ENCODE measurements around the gene ATP2A1. TPM values are rescaled to one million over a fixed set of nuclear protein-coding genes. Genes with fewer than 3 reads are reported as not detected.
A peak's percentile ranks its signal among the peaks of the same experiment; 100 is the strongest.

Gene ATP2A1
- total and polyA plus RNA-seq, 5 donors from 2014 or later, result 1.4 TPM; not detected in 4

DNA sequence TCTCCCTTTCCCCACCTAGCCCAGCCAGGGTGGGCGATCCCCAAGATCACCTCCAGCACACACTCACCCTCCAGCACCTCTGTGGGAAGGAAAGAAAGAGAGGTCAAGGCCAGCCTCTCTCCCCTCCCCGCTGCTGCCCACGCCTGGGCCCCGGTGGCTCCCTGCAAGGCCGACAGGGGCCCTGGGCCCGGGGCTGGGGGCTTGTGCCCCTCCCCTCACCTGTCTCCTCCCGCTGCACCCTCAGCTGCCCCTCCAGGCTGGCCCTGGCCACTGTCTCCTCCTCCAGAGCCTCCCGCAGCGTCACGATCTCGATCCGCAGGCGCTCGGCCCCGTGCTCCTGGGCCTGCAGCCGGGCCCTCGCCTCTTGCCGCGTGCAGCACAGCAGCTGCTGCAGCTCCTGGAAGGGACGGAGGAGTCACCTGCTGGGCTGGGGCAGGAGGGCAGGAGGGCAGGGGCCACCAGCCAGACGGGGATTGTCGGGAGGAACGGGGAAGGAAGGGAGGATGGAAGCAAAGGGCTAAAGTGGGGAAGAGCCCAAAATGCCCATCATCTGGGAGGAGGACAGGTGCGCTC is 27.6 kb downstream of the ATP2A1 start:
- H3K27ac ChIP-seq (ENCODE audit: insufficient read depth, low read length, poor library complexity, severe bottlenecking), result no peak overlapping the region
- H3K4me1 ChIP-seq (ENCODE audit: control insufficient read depth, insufficient read depth, low read length, poor library complexity, severe bottlenecking), result no peaks in the 10 kb centered on the region
- Mint-ChIP-seq H3K4me3 (no peak overlapping the region), H3K27me3 (no peaks in the 10 kb centered on the region), H3K36me3 (peaks cover 4% of the 10 kb centered on the region), H3K4me1 (no peaks in the 10 kb centered on the region), H3K27ac (no peak overlapping the region), H3K9me3 (no peaks in the 10 kb centered on the region)
- H3K27me3 ChIP-seq (ENCODE audit: control insufficient read depth, insufficient read depth, low read length), result no peaks in the 10 kb centered on the region
- H3K4me3 ChIP-seq (ENCODE audit: low read depth, low read length), result no peak overlapping the region
- DNase-seq (no peak), ATAC-seq (ENCODE audit: low read depth in 2 of 2) (no peak)
- no peaks in the 10 kb centered on the region for H3K36me3 ChIP-seq (ENCODE audit: control insufficient read depth, insufficient read depth, low read length)
- H3K9me3 ChIP-seq (ENCODE audit: control insufficient read depth in 2 of 2, low read length in 2 of 2), result no peaks in the 10 kb centered on the region

DNA sequence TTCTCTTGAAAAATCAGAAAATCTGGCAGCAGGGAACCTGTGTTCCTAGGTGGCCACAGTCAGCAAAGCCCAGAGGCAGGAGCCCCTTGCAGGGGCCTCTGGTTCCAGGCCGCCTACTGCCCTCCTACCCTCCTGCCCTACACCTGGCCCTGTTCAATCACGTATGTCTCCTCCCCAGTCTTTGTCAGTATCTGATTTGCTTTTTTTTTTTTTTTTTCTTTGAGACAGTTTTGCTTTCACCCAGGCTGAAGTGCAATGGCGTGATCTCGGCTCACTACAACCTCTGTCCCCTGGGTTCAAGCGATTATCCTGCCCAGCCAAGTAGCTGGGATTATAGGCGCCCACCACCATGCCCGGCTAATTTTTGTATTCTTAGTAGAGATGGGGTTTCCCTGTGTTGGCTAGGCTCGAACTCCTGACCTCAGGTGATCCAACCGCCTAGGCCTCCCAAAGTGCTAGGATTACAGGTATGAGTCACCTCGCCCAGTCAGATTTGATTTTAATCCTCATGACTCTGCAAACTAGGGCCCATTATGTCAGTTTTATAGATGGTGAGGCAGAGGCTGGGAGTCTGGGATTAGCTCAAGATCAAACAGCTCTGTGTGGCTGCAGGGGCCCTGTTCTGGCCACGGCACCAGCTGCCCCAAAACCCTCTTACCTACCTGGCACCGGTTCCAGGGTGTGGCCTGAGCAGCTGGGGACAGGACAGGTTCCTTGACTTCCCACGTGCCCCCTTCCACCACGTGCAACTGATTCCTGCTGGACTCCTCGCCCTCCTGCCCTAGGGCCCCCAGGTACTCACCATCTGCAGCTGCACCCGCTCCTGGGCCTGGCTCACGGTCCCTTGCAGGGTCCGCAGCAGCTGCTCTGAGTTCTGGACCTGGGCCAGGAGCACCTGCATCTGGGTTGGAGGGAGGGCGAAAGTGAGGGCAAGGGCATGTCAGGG is 32.1 kb downstream of the ATP2A1 start:
- Mint-ChIP-seq H3K4me1 (no peaks in the 10 kb centered on the region), H3K9me3 (no peaks in the 10 kb centered on the region), H3K36me3 (peaks cover 17% of the 10 kb centered on the region), H3K4me3 (no peak overlapping the region), H3K27me3 (no peaks in the 10 kb centered on the region), H3K27ac (no peak overlapping the region)
- H3K27me3 ChIP-seq (ENCODE audit: control insufficient read depth, insufficient read depth, low read length), result no peaks in the 10 kb centered on the region
- H3K27ac ChIP-seq (ENCODE audit: insufficient read depth, low read length, poor library complexity, severe bottlenecking), result no peak overlapping the region
- no peak overlapping the region for H3K4me3 ChIP-seq (ENCODE audit: low read depth, low read length)
- no peaks in the 10 kb centered on the region for H3K9me3 ChIP-seq (ENCODE audit: control insufficient read depth in 2 of 2, low read length in 2 of 2)
- H3K36me3 ChIP-seq (ENCODE audit: control insufficient read depth, insufficient read depth, low read length), result peaks cover 16% of the 10 kb centered on the region
- no peaks in the 10 kb centered on the region for H3K4me1 ChIP-seq (ENCODE audit: control insufficient read depth, insufficient read depth, low read length, poor library complexity, severe bottlenecking)
- no peak for DNase-seq
- ATAC-seq (ENCODE audit: low read depth in 2 of 2), result no peak

DNA sequence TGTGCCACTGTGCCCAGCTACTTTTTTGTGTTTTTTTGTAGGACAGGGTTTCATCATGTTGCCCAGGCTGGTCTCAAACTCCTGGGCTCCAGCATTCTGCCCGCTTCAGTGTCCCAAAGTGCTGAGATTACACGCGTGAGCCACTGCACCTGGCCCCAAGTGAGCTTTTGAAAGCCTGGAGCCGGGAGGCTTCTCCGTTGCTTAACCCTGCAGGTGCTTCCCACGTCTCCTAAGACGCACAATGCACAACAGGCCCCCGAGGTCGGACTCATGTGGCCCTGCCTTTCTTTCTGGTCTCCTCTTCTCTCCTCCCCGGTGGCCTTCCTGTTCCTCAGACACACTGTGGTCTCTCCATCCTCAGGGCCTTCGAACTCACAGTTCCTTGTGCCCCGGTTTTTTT is 34.3 kb downstream of the ATP2A1 start:
- DNase-seq (no peak), ATAC-seq (ENCODE audit: low read depth in 2 of 2) (no peak)
- H3K27ac ChIP-seq (ENCODE audit: insufficient read depth, low read length, poor library complexity, severe bottlenecking), result no peak overlapping the region
- Mint-ChIP-seq H3K27ac (peak overlapping the region in 2 of 3 donors; percentile 56 to 93), H3K4me1 (peaks cover 0 to 4% (median 2%) of the 10 kb centered on the region in 4 donors), H3K36me3 (peaks cover 25% of the 10 kb centered on the region), H3K9me3 (no peaks in the 10 kb centered on the region), H3K4me3 (no peak overlapping the region), H3K27me3 (no peaks in the 10 kb centered on the region)
- H3K27me3 ChIP-seq (ENCODE audit: control insufficient read depth, insufficient read depth, low read length), result no peaks in the 10 kb centered on the region
- no peaks in the 10 kb centered on the region for H3K4me1 ChIP-seq (ENCODE audit: control insufficient read depth, insufficient read depth, low read length, poor library complexity, severe bottlenecking)
- H3K9me3 ChIP-seq (ENCODE audit: control insufficient read depth in 2 of 2, low read length in 2 of 2), result no peaks in the 10 kb centered on the region
- peaks cover 24% of the 10 kb centered on the region for H3K36me3 ChIP-seq (ENCODE audit: control insufficient read depth, insufficient read depth, low read length)
- no peak overlapping the region for H3K4me3 ChIP-seq (ENCODE audit: low read depth, low read length)

DNA sequence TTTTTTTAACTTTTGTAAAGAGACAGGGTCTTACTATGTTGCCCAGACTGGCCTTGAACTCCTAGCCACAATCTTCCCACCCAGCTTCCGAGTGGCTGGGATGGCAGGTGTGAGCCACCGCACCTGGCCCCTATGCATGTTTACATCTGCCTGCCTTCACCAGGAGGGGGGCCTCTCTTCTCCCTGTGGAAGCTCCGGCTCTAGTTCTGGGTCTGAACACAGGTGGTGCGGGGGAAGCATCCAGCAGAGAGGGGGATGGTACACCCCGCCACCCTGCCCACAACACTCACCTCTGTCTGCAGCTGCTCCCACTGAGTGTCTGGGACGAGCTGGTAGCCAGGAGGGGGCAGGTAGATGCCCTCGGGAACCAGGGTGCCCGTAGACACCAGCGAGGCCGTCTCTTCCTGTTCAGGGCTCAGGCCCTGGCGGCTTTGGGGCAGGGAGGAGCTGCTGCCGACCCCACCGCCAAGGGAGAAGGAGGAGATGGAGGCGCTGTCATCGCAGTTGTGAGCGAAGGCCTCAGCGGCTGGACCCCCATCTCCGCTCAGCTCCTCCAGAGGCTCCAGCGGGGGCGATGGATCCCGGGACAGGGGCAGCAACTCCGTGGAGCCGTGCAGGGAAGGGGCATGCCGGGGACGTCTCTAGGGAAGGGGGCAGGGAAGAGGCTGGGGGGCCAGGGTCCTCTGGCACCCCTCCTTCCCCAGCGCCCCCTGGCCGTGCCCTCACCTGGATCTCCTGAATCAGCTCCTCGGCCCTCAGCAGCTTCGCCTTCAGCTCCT is 35.8 kb downstream of the ATP2A1 start:
- Mint-ChIP-seq H3K9me3 (no peaks in the 10 kb centered on the region), H3K27me3 (no peaks in the 10 kb centered on the region), H3K4me3 (no peak overlapping the region), H3K36me3 (peaks cover 27% of the 10 kb centered on the region), H3K27ac (no peak overlapping the region), H3K4me1 (peaks cover 0 to 4% (median 2%) of the 10 kb centered on the region in 4 donors)
- Histone ChIP-seq H3K27ac (ENCODE audit: insufficient read depth, low read length, poor library complexity, severe bottlenecking) (no peak overlapping the region), H3K4me1 (ENCODE audit: control insufficient read depth, insufficient read depth, low read length, poor library complexity, severe bottlenecking) (no peaks in the 10 kb centered on the region), H3K9me3 (ENCODE audit: control insufficient read depth in 2 of 2, low read length in 2 of 2) (no peaks in the 10 kb centered on the region), H3K27me3 (ENCODE audit: control insufficient read depth, insufficient read depth, low read length) (no peaks in the 10 kb centered on the region), H3K36me3 (ENCODE audit: control insufficient read depth, insufficient read depth, low read length) (peaks cover 29% of the 10 kb centered on the region), H3K4me3 (ENCODE audit: low read depth, low read length) (no peak overlapping the region)
- DNase-seq (no peak), ATAC-seq (ENCODE audit: low read depth in 2 of 2) (no peak)

DNA sequence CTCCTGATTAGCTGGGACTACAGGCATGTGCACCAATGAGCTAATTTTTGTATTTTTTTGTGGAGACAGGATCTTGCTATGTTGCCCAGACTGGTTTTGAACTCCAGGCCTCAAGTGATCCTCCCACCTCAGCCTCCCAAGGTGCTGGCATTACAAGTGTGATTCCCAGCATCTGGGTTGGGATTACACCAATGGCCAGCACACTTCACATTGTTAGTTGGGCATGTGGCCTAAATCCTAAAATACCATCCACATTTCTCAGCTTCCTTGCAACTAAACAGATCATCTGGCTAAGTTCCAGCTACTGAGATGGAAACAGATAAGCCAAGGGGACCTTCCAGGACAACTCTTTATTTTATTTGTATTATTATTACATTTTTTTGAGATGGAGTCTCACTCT is 36.9 kb downstream of the ATP2A1 start:
- Histone ChIP-seq H3K27me3 (ENCODE audit: control insufficient read depth, insufficient read depth, low read length) (no peaks in the 10 kb centered on the region), H3K4me3 (ENCODE audit: low read depth, low read length) (no peak overlapping the region), H3K36me3 (ENCODE audit: control insufficient read depth, insufficient read depth, low read length) (peaks cover 35% of the 10 kb centered on the region), H3K27ac (ENCODE audit: insufficient read depth, low read length, poor library complexity, severe bottlenecking) (no peak overlapping the region), H3K9me3 (ENCODE audit: control insufficient read depth in 2 of 2, low read length in 2 of 2) (no peaks in the 10 kb centered on the region), H3K4me1 (ENCODE audit: control insufficient read depth, insufficient read depth, low read length, poor library complexity, severe bottlenecking) (no peaks in the 10 kb centered on the region)
- no peak overlapping the region for H3K4me3 Mint-ChIP-seq
- H3K4me1 Mint-ChIP-seq, result peaks cover 0 to 4% (median 2%) of the 10 kb centered on the region in 4 donors
- H3K27me3 Mint-ChIP-seq, result no peaks in the 10 kb centered on the region
- ATAC-seq (ENCODE audit: low read depth in 2 of 2), result no peak
- H3K27ac Mint-ChIP-seq, result no peak overlapping the region
- DNase-seq, result no peak
- peaks cover 25% of the 10 kb centered on the region for H3K36me3 Mint-ChIP-seq
- no peaks in the 10 kb centered on the region for H3K9me3 Mint-ChIP-seq

DNA sequence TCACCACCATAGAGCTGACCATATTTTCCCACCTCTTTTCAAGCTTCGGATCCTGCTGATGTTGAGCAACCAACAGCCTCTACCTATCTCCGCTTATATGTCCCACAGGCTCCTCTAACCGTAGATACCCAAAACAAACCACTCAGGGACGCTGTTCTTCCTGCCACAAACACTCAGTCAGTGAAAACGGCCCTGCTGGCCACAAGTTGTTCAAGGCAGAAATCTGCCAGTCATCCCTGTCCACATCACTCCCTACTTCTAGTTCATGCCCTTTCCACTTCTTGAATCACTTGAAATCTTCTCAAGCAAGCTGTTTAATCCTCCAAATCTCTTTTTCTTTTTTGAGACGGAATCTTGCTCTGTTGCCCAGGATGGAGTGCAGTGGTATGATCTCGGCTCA is 38.8 kb downstream of the ATP2A1 start:
- Histone ChIP-seq H3K27ac (ENCODE audit: insufficient read depth, low read length, poor library complexity, severe bottlenecking) (no peak overlapping the region), H3K4me3 (ENCODE audit: low read depth, low read length) (no peak overlapping the region), H3K9me3 (ENCODE audit: control insufficient read depth in 2 of 2, low read length in 2 of 2) (no peaks in the 10 kb centered on the region), H3K36me3 (ENCODE audit: control insufficient read depth, insufficient read depth, low read length) (peaks cover 35% of the 10 kb centered on the region), H3K27me3 (ENCODE audit: control insufficient read depth, insufficient read depth, low read length) (no peaks in the 10 kb centered on the region), H3K4me1 (ENCODE audit: control insufficient read depth, insufficient read depth, low read length, poor library complexity, severe bottlenecking) (no peaks in the 10 kb centered on the region)
- DNase-seq, result no peak
- H3K4me1 Mint-ChIP-seq, result peaks cover 0 to 6% (median 2%) of the 10 kb centered on the region in 4 donors
- H3K27me3 Mint-ChIP-seq, result no peaks in the 10 kb centered on the region
- no peak overlapping the region for H3K27ac Mint-ChIP-seq
- H3K9me3 Mint-ChIP-seq, result no peaks in the 10 kb centered on the region
- no peak overlapping the region for H3K4me3 Mint-ChIP-seq
- no peak for ATAC-seq (ENCODE audit: low read depth in 2 of 2)
- H3K36me3 Mint-ChIP-seq, result peaks cover 24% of the 10 kb centered on the region

DNA sequence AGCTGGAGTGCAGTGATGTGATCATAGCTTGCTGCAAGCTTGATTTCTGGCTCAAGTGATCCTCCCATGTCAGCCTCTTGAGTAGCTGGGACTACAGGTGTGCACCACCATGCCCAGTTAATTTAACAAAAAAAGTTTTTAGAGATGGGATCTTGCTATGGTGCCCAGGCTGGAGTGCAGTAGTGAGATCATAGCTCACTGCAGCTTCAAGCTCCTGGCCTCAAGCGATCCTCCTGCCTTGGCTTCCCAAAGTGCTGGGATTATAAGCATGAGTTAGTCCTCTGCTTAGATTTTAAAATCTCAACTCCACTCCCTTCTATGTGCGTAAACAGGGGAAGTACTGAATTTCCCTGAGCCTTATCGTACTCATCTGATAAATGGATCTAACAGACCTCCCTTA is 40.4 kb downstream of the ATP2A1 start:
- ATAC-seq (ENCODE audit: low read depth in 2 of 2) (no peak), DNase-seq (no peak)
- H3K36me3 ChIP-seq (ENCODE audit: control insufficient read depth, insufficient read depth, low read length), result peaks cover 30% of the 10 kb centered on the region
- Mint-ChIP-seq H3K36me3 (peaks cover 16% of the 10 kb centered on the region), H3K4me3 (no peak overlapping the region), H3K9me3 (no peaks in the 10 kb centered on the region), H3K4me1 (peaks cover 0 to 10% (median 2%) of the 10 kb centered on the region in 4 donors), H3K27me3 (peaks cover 3% of the 10 kb centered on the region), H3K27ac (no peak overlapping the region)
- no peak overlapping the region for H3K27ac ChIP-seq (ENCODE audit: insufficient read depth, low read length, poor library complexity, severe bottlenecking)
- no peaks in the 10 kb centered on the region for H3K9me3 ChIP-seq (ENCODE audit: control insufficient read depth in 2 of 2, low read length in 2 of 2)
- no peak overlapping the region for H3K4me3 ChIP-seq (ENCODE audit: low read depth, low read length)
- no peaks in the 10 kb centered on the region for H3K27me3 ChIP-seq (ENCODE audit: control insufficient read depth, insufficient read depth, low read length)
- H3K4me1 ChIP-seq (ENCODE audit: control insufficient read depth, insufficient read depth, low read length, poor library complexity, severe bottlenecking), result no peaks in the 10 kb centered on the region
